Pulmonary artery endothelial cell (primary cell): ENCODE results near the gene KCTD19. TPM values are rescaled to one million over a fixed set of nuclear protein-coding genes. Genes with fewer than 3 reads are reported as not detected.
A peak's percentile ranks its signal among the peaks of the same experiment; 100 is the strongest.

Experiments
- DNase-seq: peaks from one replicate; pipeline ENCODE4 v3.0.0-alpha.2; 2011; ENCODE audit warnings: low read depth, low spot score
- total RNA-seq: library from RNA; depleted of rRNA; stranded (reverse); fragments of >200 nt; gene quantifications from 2 replicates; pipeline ENCODE4 v1.2.3, GENCODE V29; 2014

KCTD19 gene
- total RNA-seq, 1 donor from 2014 or later, result 0.33 TPM

- DNase-seq, result no peak
Measured at GRCh38 chr16:67283826-67284555, 42.5 kb downstream of the KCTD19 start.

GRCh38 chr16:67283039-67283825 is 43.3 kb downstream of the KCTD19 start:
- DNase-seq, result no peak

GRCh38 chr16:67282447-67282805 is 44.1 kb downstream of the KCTD19 start:
- no peak for DNase-seq

GRCh38 chr16:67281536-67282446 is 44.8 kb downstream of the KCTD19 start:
- DNase-seq, result no peak

- no peak for DNase-seq
Measured at GRCh38 chr16:67280090-67281015, 46.2 kb downstream of the KCTD19 start.

- no peak for DNase-seq
Measured at GRCh38 chr16:67279296-67280089, 47.0 kb downstream of the KCTD19 start, which contains the start of gene PLEKHG4. Gene PLEKHG4 (plus strand): TSS chr16:67279532. CDS start chr16:67280045, 513 bp downstream.

- DNase-seq, result no peak
Measured at GRCh38 chr16:67278773-67279295, 47.7 kb downstream of the KCTD19 start.

GRCh38 chr16:67277999-67278772 is 48.4 kb downstream of the KCTD19 start:
- no peak for DNase-seq

GRCh38 chr16:67277294-67277998 is 49.1 kb downstream of the KCTD19 start:
- DNase-seq, result peak; percentile 67

- no peak for DNase-seq
Measured at GRCh38 chr16:67275321-67275720, 51.2 kb downstream of the KCTD19 start.

- DNase-seq, result no peak
Measured at GRCh38 chr16:67271446-67271845, 55.1 kb downstream of the KCTD19 start.

- DNase-seq, result no peak
Measured at GRCh38 chr16:67270931-67271338, 55.6 kb downstream of the KCTD19 start.

GRCh38 chr16:67269766-67270165 is 56.8 kb downstream of the KCTD19 start:
- no peak for DNase-seq

- DNase-seq, result peak; percentile 87
Measured at GRCh38 chr16:67268136-67268579, 58.4 kb downstream of the KCTD19 start.

GRCh38 chr16:67265834-67266233 is 60.7 kb downstream of the KCTD19 start:
- no peak for DNase-seq

GRCh38 chr16:67264866-67265265 is 61.7 kb downstream of the KCTD19 start:
- DNase-seq, result no peak

- no peak for DNase-seq
Measured at GRCh38 chr16:67264277-67264676, 62.3 kb downstream of the KCTD19 start.

- DNase-seq, result no peak
Measured at GRCh38 chr16:67263201-67263600, 63.3 kb downstream of the KCTD19 start.
